Measurements from ENCODE around the gene PNPLA2. TPM values are rescaled to one million over a fixed set of nuclear protein-coding genes. Genes with fewer than 3 reads are reported as not detected.

PNPLA2 gene
- total and polyA plus RNA-seq, 2 donors from 2014 or later, result 67.9 to 173 TPM

- Histone ChIP-seq H3K4me1 (ENCODE audit: control insufficient read depth in 2 of 3, insufficient read depth in 2 of 3, low read depth in 1 of 3, low read length in 3 of 3) (peaks cover 0 to 22% (median 8%) of the 10 kb centered on the region in 3 donors), H3K36me3 (ENCODE audit: control insufficient read depth in 2 of 3, insufficient read depth in 3 of 3, low read length in 3 of 3) (no peaks in the 10 kb centered on the region), H3K27ac (ENCODE audit: low read depth in 2 of 2, low read length in 2 of 2) (no peak overlapping the region), H3K9ac (ENCODE audit: low read length in 3 of 3) (no peak overlapping the region), H3K27me3 (ENCODE audit: control insufficient read depth, insufficient read depth, low read length) (no peaks in the 10 kb centered on the region), H3K9me3 (ENCODE audit: control insufficient read depth in 2 of 3, insufficient read depth in 1 of 3, low read length in 3 of 3) (no peaks in the 10 kb centered on the region), H3K4me3 (ENCODE audit: low read length in 3 of 3) (peak overlapping the region in 1 of 3 donors; percentile 79)
- no peak for TF ChIP-seq CTCF (IDR thresholded peaks at IDR 0.05; ENCODE audit: borderline replicate concordance, extremely low read depth, insufficient read depth)
- FAIRE-seq (no peak), DNase-seq (no peak)
- intact Hi-C loops (cut with DNase I), result no loop called here
These were observed 23.7 kb upstream of the PNPLA2 start for GRCh38 chr11:794766-795633.

- H3K9me3 ChIP-seq (ENCODE audit: control insufficient read depth in 2 of 3, insufficient read depth in 1 of 3, low read length in 3 of 3), result no peaks in the 10 kb centered on the region
- peaks cover 0 to 22% (median 8%) of the 10 kb centered on the region in 3 donors for H3K4me1 ChIP-seq (ENCODE audit: control insufficient read depth in 2 of 3, insufficient read depth in 2 of 3, low read depth in 1 of 3, low read length in 3 of 3)
- peak overlapping the region; percentile 58 to 79 (median 68) for H3K4me3 ChIP-seq (ENCODE audit: low read length in 3 of 3)
- no peak for FAIRE-seq
- H3K27ac ChIP-seq (ENCODE audit: low read depth in 2 of 2, low read length in 2 of 2), result peak overlapping the region; percentile 80 to 83
- H3K36me3 ChIP-seq (ENCODE audit: control insufficient read depth in 2 of 3, insufficient read depth in 3 of 3, low read length in 3 of 3), result no peaks in the 10 kb centered on the region
- peak; percentile 72 to 93 (median 90) for DNase-seq
- H3K27me3 ChIP-seq (ENCODE audit: control insufficient read depth, insufficient read depth, low read length), result no peaks in the 10 kb centered on the region
- H3K9ac ChIP-seq (ENCODE audit: low read length in 3 of 3), result peak overlapping the region in 2 of 3 donors; percentile 70 to 85
- no peak for TF ChIP-seq CTCF (IDR thresholded peaks at IDR 0.05; ENCODE audit: borderline replicate concordance, extremely low read depth, insufficient read depth)
- intact Hi-C loops (cut with DNase I), result no loop called here
These were observed 22.8 kb upstream of the PNPLA2 start for GRCh38 chr11:795634-796564.

GRCh38 chr11:796565-797295 is 22.0 kb upstream of the PNPLA2 start:
- FAIRE-seq, result no peak
- Histone ChIP-seq H3K27ac (ENCODE audit: low read depth in 2 of 2, low read length in 2 of 2) (peak overlapping the region; percentile 29 to 80), H3K9ac (ENCODE audit: low read length in 3 of 3) (peak overlapping the region in 2 of 3 donors; percentile 70 to 85)

More at GRCh38 chr11:796565-797295, 22.0 kb upstream of the PNPLA2 start:
- Histone ChIP-seq H3K4me3 (ENCODE audit: low read length in 3 of 3) (peak overlapping the region; percentile 58 to 79 (median 73)), H3K36me3 (ENCODE audit: control insufficient read depth in 2 of 3, insufficient read depth in 3 of 3, low read length in 3 of 3) (no peaks in the 10 kb centered on the region), H3K4me1 (ENCODE audit: control insufficient read depth in 2 of 3, insufficient read depth in 2 of 3, low read depth in 1 of 3, low read length in 3 of 3) (peaks cover 0 to 22% (median 8%) of the 10 kb centered on the region in 3 donors), H3K27me3 (ENCODE audit: control insufficient read depth, insufficient read depth, low read length) (no peaks in the 10 kb centered on the region), H3K9me3 (ENCODE audit: control insufficient read depth in 2 of 3, insufficient read depth in 1 of 3, low read length in 3 of 3) (no peaks in the 10 kb centered on the region)
- intact Hi-C loops (cut with DNase I), result no loop called here
- DNase-seq, result peak in 1 of 5 donors; percentile 81
- no peak for TF ChIP-seq CTCF (IDR thresholded peaks at IDR 0.05; ENCODE audit: borderline replicate concordance, extremely low read depth, insufficient read depth)

Measured in kidney (tissue), 14 donors.